Heart left ventricle (tissue), 13 donors: ENCODE measurements around the gene PHF1.
"Not testable (repeated sequence)": the region's sequence is repeated elsewhere in the genome, so short reads cannot be mapped to it uniquely, and the experiment has no call there.

Experiments used
- CTCF ChIP-seq, 12 donors: fragments of 200-600 bp; sonication (generic) in 4 of 12; IDR thresholded peaks; one replicate each; pipeline versions ENCODE4 v1.5.0 to v1.8.0; 2018 to 2022; ENCODE audit warnings: antibody characterized with exemption in 12 of 12, mild to moderate bottlenecking in 5 of 12
- POLR2A ChIP-seq, 2 donors: fragments of 450-650 bp; IDR thresholded peaks; one replicate each; pipeline ENCODE4 v1.6.1; 2017; ENCODE audit warnings: antibody characterized with exemption in 2 of 2, mild to moderate bottlenecking in 2 of 2, moderate library complexity in 2 of 2
- donor health status: ischemic (EF 13 %, LVEDD 7.1; RV severe dilation, severe dysfunction).
- donor health status: DM: no; HTN: yes; CAD: no.
- donor health status: DM: no; HTN: no; CAD: no.
- donor health status: ischemic (EF 25% LVEDD 6.9; RV normal size, moderate dysfunction).
- donor health status: ischemic (EF 25% LVEDD 5.7; RV mildly dilated, moderate dysfunction).
- donor health status: ischemic (EF 35%, LVEDD 5.7; RV mildly dilated, moderate dysfunction).
- donor health status: nonischemic (EF 11% LVEDD 7.7; RV severe dilation, severe dysfunction).
- donor health status: DM: yes; HTN: yes; CAD: no.
- donor health status: PGD.
- donor health status: ischemic (EF 29% LVEDD 5.4; RV normal size, mild dysfunction).
- donor health status: nonischemic (EF 23%, LVEDD 6.1; RV moderate dilation, normal function).

- TF ChIP-seq CTCF, POLR2A (IDR thresholded peaks at IDR 0.05): not testable (repeated sequence)
Observed at GRCh38 chr6:33371901-33372300, 38.9 kb upstream of the PHF1 start.
